NCI-H2107 (cell line): ENCODE measurements around the gene AASDH.
A peak's percentile ranks its signal among the peaks of the same experiment; 100 is the strongest.

ENCODE experiments used
- DNase-seq: peaks from one replicate; lab custom pipeline; 2025; lab: John Stamatoyannopoulos, UW

Gene AASDH

GRCh38 chr4:56387023-56388001 is at the start of gene AASDH:
TSS of gene AASDH (minus strand) at chr4:56387491. CDS start at chr4:56384299, 3,192 bp downstream.
- peak; percentile 75 for DNase-seq

- peak; percentile 76 for DNase-seq
Measured at GRCh38 chr4:56435140-56435926, 48.0 kb upstream of the AASDH start, which contains the start of gene PPAT. TSS of gene PPAT (minus strand) at chr4:56435615. CDS start at chr4:56435477, 138 bp downstream.

- no peak for DNase-seq
Measured at GRCh38 chr4:56434599-56435139, 47.4 kb upstream of the AASDH start.

- DNase-seq: no peak
Measured at GRCh38 chr4:56433280-56433679, 46.0 kb upstream of the AASDH start.

- no peak for DNase-seq
Measured at GRCh38 chr4:56430203-56430602, 42.9 kb upstream of the AASDH start.

GRCh38 chr4:56427179-56427578 is 39.9 kb upstream of the AASDH start:
- no peak for DNase-seq

- no peak for DNase-seq
Measured at GRCh38 chr4:56426273-56426672, 39.0 kb upstream of the AASDH start.

GRCh38 chr4:56425518-56425917 is 38.2 kb upstream of the AASDH start:
- no peak for DNase-seq

- no peak for DNase-seq
Measured at GRCh38 chr4:56424697-56425514, 37.6 kb upstream of the AASDH start.

- no peak for DNase-seq
Measured at GRCh38 chr4:56424176-56424575, 36.9 kb upstream of the AASDH start.

- DNase-seq: no peak
Measured at GRCh38 chr4:56417396-56417795, 30.1 kb upstream of the AASDH start.

- DNase-seq: no peak
Measured at GRCh38 chr4:56416349-56416748, 29.1 kb upstream of the AASDH start.

GRCh38 chr4:56414135-56414670 is 26.9 kb upstream of the AASDH start:
- DNase-seq: no peak

- peak; percentile 21 for DNase-seq
Measured at GRCh38 chr4:56410247-56411062, 23.2 kb upstream of the AASDH start.

GRCh38 chr4:56409511-56410090 is 22.3 kb upstream of the AASDH start:
- no peak for DNase-seq

- DNase-seq: no peak
Measured at GRCh38 chr4:56408978-56409377, 21.7 kb upstream of the AASDH start.

GRCh38 chr4:56406151-56406550 is 18.9 kb upstream of the AASDH start:
- no peak for DNase-seq

GRCh38 chr4:56405016-56405415 is 17.7 kb upstream of the AASDH start:
- DNase-seq: no peak

- DNase-seq: no peak
Measured at GRCh38 chr4:56400560-56400959, 13.3 kb upstream of the AASDH start.

GRCh38 chr4:56391270-56391669 is 4.0 kb upstream of the AASDH start:
- DNase-seq: no peak
